GM19238 (cell line): ENCODE measurements around the gene GAB1.

ENCODE experiments used
- DNase-seq: peaks from one replicate; pipeline ENCODE4 v3.0.0; 2011; ENCODE audit warnings: low spot score; ENCODE audit not compliant: insufficient read length

GAB1 gene

GRCh38 chr4:143357161-143357845 is 20.6 kb downstream of the GAB1 start:
- DNase-seq, result no peak

- no peak for DNase-seq
These were observed 21.7 kb downstream of the GAB1 start for GRCh38 chr4:143358419-143358818.

GRCh38 chr4:143358923-143359643 is 22.4 kb downstream of the GAB1 start:
- DNase-seq, result no peak

- no peak for DNase-seq
These were observed 23.0 kb downstream of the GAB1 start for GRCh38 chr4:143359644-143360193.

- no peak for DNase-seq
These were observed 24.4 kb downstream of the GAB1 start for GRCh38 chr4:143360838-143361625.

GRCh38 chr4:143362349-143363046 is 25.8 kb downstream of the GAB1 start:
- no peak for DNase-seq

GRCh38 chr4:143363332-143363731 is 26.7 kb downstream of the GAB1 start:
- no peak for DNase-seq

- no peak for DNase-seq
These were observed 27.4 kb downstream of the GAB1 start for GRCh38 chr4:143364063-143364462.

- DNase-seq, result no peak
These were observed 31.2 kb downstream of the GAB1 start for GRCh38 chr4:143367863-143368262.

- no peak for DNase-seq
These were observed 32.9 kb downstream of the GAB1 start for GRCh38 chr4:143369552-143369951.

GRCh38 chr4:143372093-143372915 is 35.6 kb downstream of the GAB1 start:
- no peak for DNase-seq

- no peak for DNase-seq
These were observed 37.6 kb downstream of the GAB1 start for GRCh38 chr4:143374255-143374654.

GRCh38 chr4:143374771-143375170 is 38.1 kb downstream of the GAB1 start:
- DNase-seq, result no peak

GRCh38 chr4:143375326-143376073 is 38.8 kb downstream of the GAB1 start:
- DNase-seq, result no peak

- DNase-seq, result no peak
These were observed 41.0 kb downstream of the GAB1 start for GRCh38 chr4:143377611-143378099.

GRCh38 chr4:143380629-143381028 is 44.0 kb downstream of the GAB1 start:
- no peak for DNase-seq

- no peak for DNase-seq
These were observed 44.8 kb downstream of the GAB1 start for GRCh38 chr4:143381189-143382118.

GRCh38 chr4:143382596-143382995 is 45.9 kb downstream of the GAB1 start:
- DNase-seq, result no peak
